A549 (cell line): ENCODE measurements around the gene RANGRF.

Experiments used
- CTCF ChIP-seq: fragments of >200 bp; sonication (Bioruptor Twin); formaldehyde crosslinking; IDR thresholded peaks from 3 replicates; pipeline ENCODE4 v1.5.1; 2016
- EHMT2 ChIP-seq: fragments of 200-600 bp; sonication (generic); IDR thresholded peaks from 2 replicates; pipeline ENCODE4 v1.6.1; 2016; ENCODE audit warnings: antibody characterized with exemption, low read depth, mild to moderate bottlenecking, moderate library complexity
- FOSL2 ChIP-seq, 2 experiments: fragments of 450-650 bp in 1 of 2; fragments of >200 bp in 1 of 2; sonication (Bioruptor Twin) in 1 of 2; formaldehyde crosslinking; IDR thresholded peaks; 2 replicates each; pipeline versions ENCODE4 v1.5.0 to v1.6.1; 2016 to 2020; ENCODE audit warnings: mild to moderate bottlenecking in 1 of 2, moderate library complexity in 1 of 2
- HDAC2 ChIP-seq: fragments of 200-600 bp; sonication (generic); IDR thresholded peaks from 2 replicates; pipeline ENCODE4 v1.6.1; 2016
- NFE2L2 ChIP-seq: fragments of 150-350 bp; conservative IDR thresholded peaks from 2 replicates; pipeline ENCODE4 v1.6.1; 2014; ENCODE audit warnings: low read length
- PHF8 ChIP-seq: fragments of 200-600 bp; sonication (generic); IDR thresholded peaks from 2 replicates; pipeline ENCODE4 v1.6.1; 2016; ENCODE audit warnings: low read depth, mild to moderate bottlenecking, antibody characterized with exemption, moderate library complexity, borderline replicate concordance
- RARB ChIP-seq: fragments of 250-450 bp; sonication (Bioruptor Pico); IDR thresholded peaks from 2 replicates; pipeline ENCODE4 v1.8.0; 2021; ENCODE audit warnings: mild to moderate bottlenecking, moderate library complexity
- TP53 ChIP-seq: fragments of 250-450 bp; sonication (Bioruptor Pico); IDR thresholded peaks from 2 replicates; pipeline ENCODE4 v1.5.0; 2021; ENCODE audit warnings: mild to moderate bottlenecking, moderate library complexity
- TF ChIP-seq, protein P1 (sequence below): fragments of 450-650 bp; IDR thresholded peaks from 2 replicates; pipeline ENCODE4 v1.6.1; 2014; ENCODE audit warnings: antibody characterized with exemption

GRCh38 chr17:8275421-8276290, 12.8 kb upstream of the RANGRF start:
- no peak for TF ChIP-seq RARB (CRISPR knock-in tag)
- TF ChIP-seq HDAC2 = no peak
- no peak for TF ChIP-seq CTCF
- TF ChIP-seq PHF8 = no peak
- no peak for TF ChIP-seq TP53 (CRISPR knock-in tag)
- TF ChIP-seq NFE2L2 = no peak
- TF ChIP-seq, protein P1, sequence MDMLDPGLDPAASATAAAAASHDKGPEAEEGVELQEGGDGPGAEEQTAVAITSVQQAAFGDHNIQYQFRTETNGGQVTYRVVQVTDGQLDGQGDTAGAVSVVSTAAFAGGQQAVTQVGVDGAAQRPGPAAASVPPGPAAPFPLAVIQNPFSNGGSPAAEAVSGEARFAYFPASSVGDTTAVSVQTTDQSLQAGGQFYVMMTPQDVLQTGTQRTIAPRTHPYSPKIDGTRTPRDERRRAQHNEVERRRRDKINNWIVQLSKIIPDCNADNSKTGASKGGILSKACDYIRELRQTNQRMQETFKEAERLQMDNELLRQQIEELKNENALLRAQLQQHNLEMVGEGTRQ = no peak
- TF ChIP-seq EHMT2 = no peak
- no peak for TF ChIP-seq FOSL2 (IDR thresholded peaks at IDR 0.05)
- no peak for TF ChIP-seq FOSL2 (CRISPR knock-in tag; IDR thresholded peaks at IDR 0.05)
